ENCODE measurements around the gene ACSM2B.

GRCh38 chr16:20566864-20567263 lies 9.3 kb downstream of the ACSM2B start:
- no peak for TF ChIP-seq CTCF (IDR thresholded peaks at IDR 0.05 in 2 of 3, conservative IDR thresholded peaks at IDR 0.05 in 1 of 3; ENCODE audit: control insufficient read depth in 2 of 3, extremely low read depth in 1 of 3, insufficient read depth in 1 of 3, low read depth in 3 of 3, low read length in 3 of 3)
- no peak for TF ChIP-seq MAX (IDR thresholded peaks at IDR 0.05; ENCODE audit: low read depth, low read length)
- TF ChIP-seq EP300 (IDR thresholded peaks at IDR 0.05; ENCODE audit: borderline replicate concordance in 1 of 2, control insufficient read depth in 1 of 2, low read depth in 2 of 2, low read length in 2 of 2): no peak
- TF ChIP-seq MXI1 (IDR thresholded peaks at IDR 0.05; ENCODE audit: low read depth, low read length): no peak
- no peak for TF ChIP-seq POLR2AphosphoS5 (IDR thresholded peaks at IDR 0.05; ENCODE audit: low read length)

Measured in GM12878 (cell line).